HAP-1 (cell line): ENCODE data around the gene ANKRD22.

Source experiments
- DNase-seq, 2 experiments: peaks; one replicate each; pipeline ENCODE4 v3.0.0-alpha.2; 2016 to 2020; ENCODE audit warnings: low spot score in 2 of 2
- H3K27me3 ChIP-seq: fragments of 250-450 bp; sonication (Bioruptor Pico); 2 replicates; pipeline ENCODE4 v1.5.1; 2020; ENCODE audit warnings: low read depth, mild to moderate bottlenecking, moderate library complexity
- H3K36me3 ChIP-seq: fragments of 250-450 bp; sonication (Bioruptor Pico); replicated peaks from 2 replicates; pipeline ENCODE4 v1.5.1; 2020; ENCODE audit warnings: mild to moderate bottlenecking
- H3K4me1 ChIP-seq: fragments of 250-450 bp; sonication (Bioruptor Pico); 2 replicates; pipeline ENCODE4 v1.5.1; 2020; ENCODE audit warnings: mild to moderate bottlenecking
- H3K4me3 ChIP-seq: fragments of 250-450 bp; sonication (Bioruptor Pico); 2 replicates; pipeline ENCODE4 v1.5.1; 2020; ENCODE audit warnings: mild to moderate bottlenecking, moderate library complexity
- H3K9me3 ChIP-seq: fragments of 250-450 bp; sonication (Bioruptor Pico); 2 replicates; pipeline ENCODE4 v1.5.1; 2020; ENCODE audit warnings: mild to moderate bottlenecking, moderate library complexity
- in situ Hi-C: fragments of 300-500 bp; cut with MboI; formaldehyde crosslinking; loops from 3 replicates; pipeline ENCODE4 v1.14.3; 2020; ENCODE audit warnings: low sequenced_read_pairs, inconsistent platforms, mixed read lengths

ANKRD22 gene

DNA sequence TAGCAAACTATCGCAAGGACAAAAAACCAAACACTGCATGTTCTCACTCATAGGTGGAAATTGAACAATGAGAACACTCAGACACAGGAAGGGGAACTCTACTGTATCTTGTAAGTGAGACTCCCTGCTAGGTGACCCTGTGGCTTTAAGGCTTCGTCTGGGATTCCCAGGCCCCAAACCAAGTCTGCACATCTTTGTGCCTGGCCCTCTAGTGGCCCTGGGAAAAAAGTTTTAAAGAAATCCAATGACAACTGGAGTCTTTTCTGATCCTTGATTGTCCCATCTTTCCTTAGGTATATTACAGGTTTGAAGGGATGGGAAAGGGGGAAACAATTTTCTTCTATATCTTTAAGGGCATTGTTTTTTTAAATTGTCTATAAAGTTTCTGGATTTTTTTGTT lies 59.7 kb downstream of the ANKRD22 start:
- Histone ChIP-seq H3K4me3 (no peak overlapping the region), H3K4me1 (no peaks in the 10 kb centered on the region), H3K9me3 (no peaks in the 10 kb centered on the region), H3K36me3 (no peaks in the 10 kb centered on the region), H3K27me3 (no peaks in the 10 kb centered on the region)
- in situ Hi-C loops: no loop called here
- DNase-seq: peak; percentile 65 to 66

DNA sequence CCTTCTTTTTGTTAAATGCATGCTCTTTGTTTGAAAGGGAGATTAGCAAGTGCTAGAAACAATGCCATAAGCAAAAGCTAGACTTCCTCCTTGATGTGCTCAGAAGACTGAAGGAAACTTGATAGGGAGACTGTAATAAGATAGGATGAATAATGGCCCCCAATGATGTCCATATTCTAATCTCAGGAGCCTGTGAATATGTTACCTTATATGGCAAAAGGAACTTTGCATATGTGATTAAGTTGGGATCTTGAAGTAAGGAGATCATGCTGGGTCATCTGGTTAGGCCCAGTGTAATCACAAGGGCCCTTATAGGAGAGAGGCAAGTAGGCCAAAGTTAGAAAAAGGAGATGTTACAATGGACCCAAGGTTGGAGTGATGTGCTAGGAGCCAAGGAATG lies 62.7 kb downstream of the ANKRD22 start:
- H3K4me1 ChIP-seq: no peaks in the 10 kb centered on the region
- no peak for DNase-seq
- no peaks in the 10 kb centered on the region for H3K27me3 ChIP-seq
- no peak overlapping the region for H3K4me3 ChIP-seq
- no peaks in the 10 kb centered on the region for H3K36me3 ChIP-seq
- no peaks in the 10 kb centered on the region for H3K9me3 ChIP-seq
- in situ Hi-C loops: no loop called here

DNA sequence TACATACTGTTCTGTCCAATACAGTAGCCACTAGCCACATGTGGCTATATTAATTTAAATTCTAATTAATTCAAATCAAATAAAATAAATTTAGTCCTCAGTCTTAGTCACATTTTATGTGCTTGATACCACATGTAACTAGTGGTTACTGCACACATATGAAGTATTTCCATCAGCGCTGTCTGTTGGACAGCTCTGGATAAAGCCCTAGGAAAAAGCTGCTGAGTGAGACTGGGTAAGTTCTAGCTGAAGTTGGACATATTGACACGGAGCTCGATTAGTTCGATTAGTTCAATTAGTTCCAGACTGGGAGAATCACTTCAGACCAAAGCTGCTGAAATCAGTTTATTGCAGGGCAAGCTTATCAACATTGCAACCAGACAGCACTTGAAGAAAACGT lies 64.2 kb downstream of the ANKRD22 start:
- no peaks in the 10 kb centered on the region for H3K9me3 ChIP-seq
- H3K4me1 ChIP-seq: no peaks in the 10 kb centered on the region
- no peaks in the 10 kb centered on the region for H3K27me3 ChIP-seq
- no peak overlapping the region for H3K4me3 ChIP-seq
- DNase-seq: no peak
- in situ Hi-C loops: no loop called here
- no peaks in the 10 kb centered on the region for H3K36me3 ChIP-seq

DNA sequence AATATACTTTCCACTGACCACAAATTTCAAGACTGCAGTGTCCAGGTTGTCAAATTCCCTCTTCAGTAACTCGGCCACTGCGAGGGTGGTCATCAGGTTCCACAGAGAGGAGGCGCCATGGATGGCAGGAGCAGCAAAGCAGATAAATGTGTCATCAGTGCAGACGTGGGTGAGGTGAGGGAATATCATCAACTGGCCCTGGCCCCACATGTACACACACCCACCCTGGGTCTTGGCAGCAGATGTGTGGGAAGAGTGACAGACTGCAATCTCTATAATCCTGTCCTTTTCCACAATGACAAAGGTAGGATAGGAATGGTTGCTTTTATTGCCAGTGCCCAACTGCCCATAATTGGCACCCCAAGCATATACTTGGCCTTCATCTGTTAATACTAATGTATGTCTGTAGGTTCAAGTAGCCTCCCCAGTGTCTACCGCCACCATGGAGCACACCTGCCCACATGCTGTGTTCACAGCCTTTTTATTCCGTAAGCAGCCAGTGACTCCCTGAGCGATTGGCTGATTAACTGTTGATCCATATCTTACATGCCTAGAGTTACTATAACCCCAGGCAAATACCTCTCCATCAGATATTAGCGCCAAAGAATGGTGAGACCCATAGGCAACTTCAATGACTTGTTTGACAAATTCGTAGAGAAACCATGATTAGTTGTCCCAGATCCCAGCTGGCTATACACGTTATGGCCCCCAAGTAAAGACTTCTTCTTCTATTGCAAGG lies 65.4 kb downstream of the ANKRD22 start:
- in situ Hi-C loops: no loop called here
- Histone ChIP-seq H3K4me1 (peaks cover 6% of the 10 kb centered on the region), H3K4me3 (no peak overlapping the region), H3K27me3 (no peaks in the 10 kb centered on the region), H3K36me3 (no peaks in the 10 kb centered on the region), H3K9me3 (no peaks in the 10 kb centered on the region)
- DNase-seq: no peak

DNA sequence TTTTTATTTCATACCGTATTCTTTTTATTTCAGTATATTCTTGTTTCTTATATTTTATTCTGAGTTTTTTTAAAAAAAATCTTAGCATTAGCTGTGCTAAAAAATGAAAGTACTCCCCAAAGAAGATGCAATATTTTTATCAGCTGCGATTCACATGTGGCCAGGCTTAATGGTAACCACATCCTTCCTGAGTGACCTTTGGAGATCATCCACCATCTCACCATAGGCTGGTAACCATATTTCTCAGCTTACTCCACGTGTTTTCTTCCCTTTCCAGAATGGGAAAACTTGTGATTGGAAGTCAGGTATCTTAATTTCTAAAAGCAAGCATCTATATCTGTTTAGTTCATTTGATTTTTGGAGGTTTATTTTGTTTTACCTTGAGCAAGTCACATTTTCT lies 67.9 kb downstream of the ANKRD22 start:
- no peak for DNase-seq
- Histone ChIP-seq H3K4me3 (no peak overlapping the region), H3K4me1 (peaks cover 12% of the 10 kb centered on the region), H3K27me3 (no peaks in the 10 kb centered on the region), H3K36me3 (no peaks in the 10 kb centered on the region), H3K9me3 (no peaks in the 10 kb centered on the region)
- in situ Hi-C loops: no loop called here

DNA sequence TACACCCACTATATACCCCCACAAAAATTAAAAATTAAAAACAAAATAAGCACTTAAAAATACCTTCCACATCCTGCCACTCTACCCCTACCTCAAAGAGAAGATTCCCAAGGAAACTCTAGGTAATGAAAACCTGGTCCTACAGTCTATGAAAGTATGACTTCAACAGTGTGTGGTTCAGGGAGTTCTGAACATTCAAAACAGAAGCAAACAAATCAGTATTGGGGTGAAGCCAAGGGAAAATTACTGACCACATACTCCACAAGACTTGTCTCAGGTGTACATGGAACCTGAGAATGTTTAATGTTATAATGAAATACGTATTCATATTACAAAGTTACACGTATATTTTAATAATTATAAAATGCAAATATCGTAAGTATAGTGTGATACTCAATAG lies 69.4 kb downstream of the ANKRD22 start:
- Histone ChIP-seq H3K4me3 (no peak overlapping the region), H3K27me3 (no peaks in the 10 kb centered on the region), H3K36me3 (no peaks in the 10 kb centered on the region), H3K9me3 (no peaks in the 10 kb centered on the region), H3K4me1 (peaks cover 12% of the 10 kb centered on the region)
- in situ Hi-C loops: no loop called here
- DNase-seq: no peak

DNA sequence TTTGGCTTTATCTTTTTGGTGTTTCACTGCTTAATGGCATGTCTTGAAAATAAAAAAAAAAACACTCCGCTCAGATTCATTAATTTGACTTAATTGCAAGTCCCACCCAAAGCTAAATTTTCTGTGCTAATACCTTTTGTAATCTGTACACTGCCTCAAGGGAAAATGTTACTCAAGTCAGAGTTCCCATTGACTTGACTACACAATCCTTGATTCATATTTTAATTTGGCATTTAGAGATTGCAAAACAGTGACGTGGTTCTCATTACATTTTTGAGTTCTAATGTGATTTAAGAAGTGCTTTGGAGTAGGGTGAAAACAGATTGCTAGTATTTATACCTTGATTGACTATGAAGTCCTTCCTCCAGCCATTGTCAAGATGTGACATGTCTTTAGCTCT lies 70.4 kb downstream of the ANKRD22 start:
- Histone ChIP-seq H3K36me3 (no peaks in the 10 kb centered on the region), H3K27me3 (no peaks in the 10 kb centered on the region), H3K9me3 (no peaks in the 10 kb centered on the region), H3K4me1 (peaks cover 12% of the 10 kb centered on the region), H3K4me3 (no peak overlapping the region)
- peak in 1 of 2 experiments; percentile 96 for DNase-seq
- in situ Hi-C loops: no loop called here
